NCI-H1930 (cell line): Measurements from ENCODE around the gene MCM9.

Source experiments
- DNase-seq, 2 experiments: peaks; one replicate each; lab custom pipeline; 2025; lab: John Stamatoyannopoulos, UW

MCM9 gene

GRCh38 chr6:118932421-118932820 is 2.5 kb downstream of the MCM9 start:
- no peak for DNase-seq

- no peak for DNase-seq
Observed at GRCh38 chr6:118931436-118931835, 3.5 kb downstream of the MCM9 start.

GRCh38 chr6:118930680-118931079 is 4.3 kb downstream of the MCM9 start:
- DNase-seq = no peak

- no peak for DNase-seq
Observed at GRCh38 chr6:118923035-118923434, 11.9 kb downstream of the MCM9 start.

GRCh38 chr6:118921084-118921483 is 13.9 kb downstream of the MCM9 start:
- no peak for DNase-seq

GRCh38 chr6:118918329-118918725 is 16.6 kb downstream of the MCM9 start:
- DNase-seq = no peak

- DNase-seq = no peak
Observed at GRCh38 chr6:118917546-118918328, 17.2 kb downstream of the MCM9 start.

GRCh38 chr6:118914598-118914997 is 20.4 kb downstream of the MCM9 start:
- DNase-seq = no peak

- no peak for DNase-seq
Observed at GRCh38 chr6:118913161-118913560, 21.8 kb downstream of the MCM9 start.

GRCh38 chr6:118912646-118913045 is 22.3 kb downstream of the MCM9 start:
- DNase-seq = no peak

GRCh38 chr6:118908441-118908840 is 26.5 kb downstream of the MCM9 start:
- DNase-seq = no peak

- DNase-seq = no peak
Observed at GRCh38 chr6:118905851-118906250, 29.1 kb downstream of the MCM9 start.

GRCh38 chr6:118905084-118905483 is 29.9 kb downstream of the MCM9 start:
- no peak for DNase-seq

- DNase-seq = no peak
Observed at GRCh38 chr6:118903691-118904090, 31.3 kb downstream of the MCM9 start.

GRCh38 chr6:118903138-118903537 is 31.8 kb downstream of the MCM9 start:
- DNase-seq = no peak

- DNase-seq = no peak
Observed at GRCh38 chr6:118902726-118903125, 32.2 kb downstream of the MCM9 start.

- DNase-seq = no peak
Observed at GRCh38 chr6:118899948-118900347, 35.0 kb downstream of the MCM9 start.

- DNase-seq = no peak
Observed at GRCh38 chr6:118897386-118897785, 37.6 kb downstream of the MCM9 start.

- no peak for DNase-seq
Observed at GRCh38 chr6:118896339-118897136, 38.4 kb downstream of the MCM9 start.

- DNase-seq = no peak
Observed at GRCh38 chr6:118895859-118896258, 39.1 kb downstream of the MCM9 start.

- no peak for DNase-seq
Observed at GRCh38 chr6:118895261-118895560, 39.7 kb downstream of the MCM9 start.

- DNase-seq = peak in 1 of 2 experiments; percentile 50
Observed at GRCh38 chr6:118894425-118895260, 40.3 kb downstream of the MCM9 start.
